Upper lobe of left lung (tissue), 6 donors: ENCODE data around the gene CCDC47. TPM values are rescaled to one million over a fixed set of nuclear protein-coding genes. Genes with fewer than 3 reads are reported as not detected.
A peak's percentile ranks its signal among the peaks of the same experiment; 100 is the strongest.

Experiments
- ATAC-seq, 2 donors: fragments of 200-7000 bp; cut with Tn5 transposase; one replicate each; pipeline ENCODE4 v1.9.1; 2022; ENCODE audit warnings: mild to moderate bottlenecking in 2 of 2, moderate library complexity in 2 of 2; ENCODE audit not compliant: low FRiP score in 2 of 2
- DNase-seq, 2 donors: peaks; one replicate each; pipeline ENCODE4 v3.0.0-alpha.2; 2019 to 2020
- H3K27ac ChIP-seq, 4 donors: fragments of 200-600 bp; sonication (generic); one replicate each; pipeline ENCODE4 v1.5.1; 2016 to 2019
- H3K27me3 ChIP-seq, 4 donors: fragments of 200-600 bp; sonication (generic); one replicate each; pipeline ENCODE4 v1.5.1; 2017 to 2019
- H3K36me3 ChIP-seq, 4 donors: fragments of 200-600 bp; sonication (generic); one replicate each; pipeline ENCODE4 v1.5.1; 2016 to 2019
- H3K4me1 ChIP-seq, 4 donors: fragments of 200-600 bp; sonication (generic); one replicate each; pipeline ENCODE4 v1.5.1; 2018 to 2019
- H3K4me3 ChIP-seq, 4 donors: fragments of 200-600 bp; sonication (generic); one replicate each; pipeline ENCODE4 v1.5.1; 2017 to 2019; ENCODE audit warnings: mild to moderate bottlenecking in 2 of 4, moderate library complexity in 1 of 4
- H3K9me3 ChIP-seq, 4 donors: fragments of 200-600 bp; sonication (generic); one replicate each; pipeline ENCODE4 v1.5.1; 2018 to 2019
- EP300 ChIP-seq, 4 donors: sonication (generic); formaldehyde crosslinking; IDR thresholded peaks; one replicate each; pipeline ENCODE4 v1.5.1; 2017; ENCODE audit warnings: antibody characterized with exemption in 4 of 4, control low read depth in 2 of 4
- POLR2A ChIP-seq, 4 donors: fragments of 450-650 bp; IDR thresholded peaks; one replicate each; pipeline ENCODE4 v1.5.1; 2016 to 2017; ENCODE audit warnings: antibody characterized with exemption in 4 of 4, mild to moderate bottlenecking in 2 of 4
- POLR2AphosphoS5 ChIP-seq, 2 donors: sonication (generic); formaldehyde crosslinking; IDR thresholded peaks; one replicate each; pipeline ENCODE4 v1.5.1; 2017; ENCODE audit warnings: antibody characterized with exemption in 2 of 2
- WGBS, 2 donors: methylation state at CpG; one replicate each; pipeline ENCODE4 v1.1.5; 2017 to 2018; 5-methylcytosine and 5-hydroxymethylcytosine counted together
- total RNA-seq, 6 donors: library from RNA; depleted of rRNA in 4 of 6; stranded (reverse); fragments of >200 nt in 4 of 6; gene quantifications; one replicate each; pipeline versions ENCODE4 v1.1.0 to v1.2.1, GENCODE V29; 2016 to 2021
- TF ChIP-seq, protein P1 (sequence below), 6 experiments: fragments of 450-650 bp in 4 of 6; fragments of 200-600 bp in 2 of 6; sonication (generic) in 2 of 6; IDR thresholded peaks; one replicate each; pipeline ENCODE4 v1.5.1; 2016 to 2019; ENCODE audit warnings: antibody characterized with exemption in 6 of 6
- donor health status: DM: no; HTN: no; CAD: no; lungs with moderate emphysema.
- donor health status: DM: no; HTN: yes; CAD: no; lungs with severe emphysema.

CCDC47 gene
- total RNA-seq, 6 donors from 2014 or later = 65.9 to 118 (median 92.9) TPM

DNA sequence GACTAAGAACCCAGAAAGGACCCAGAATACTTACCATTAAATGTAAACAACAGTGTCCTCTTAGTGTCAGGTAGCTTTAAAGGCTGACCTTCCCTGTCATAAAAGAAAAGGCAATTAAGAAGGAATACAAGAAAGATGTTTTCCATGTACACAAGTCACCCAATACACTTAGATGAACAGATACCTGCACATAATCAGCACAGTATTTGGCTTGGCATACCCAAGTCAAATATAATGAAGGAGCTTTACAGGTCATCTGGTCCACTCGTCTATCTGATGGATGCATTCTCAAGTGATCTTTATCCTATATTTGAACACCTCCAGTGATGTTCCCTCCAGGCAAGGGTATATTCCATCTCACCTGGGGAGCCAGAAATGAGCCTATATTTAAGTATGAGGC lies 20.7 kb downstream of the CCDC47 start:
- Histone ChIP-seq H3K4me1 (peaks cover 0 to 4% (median 1%) of the 10 kb centered on the region in 4 donors), H3K9me3 (no peaks in the 10 kb centered on the region), H3K36me3 (peaks cover 18 to 96% (median 66%) of the 10 kb centered on the region in 4 donors), H3K27me3 (no peaks in the 10 kb centered on the region), H3K4me3 (no peak overlapping the region), H3K27ac (peak overlapping the region in 1 of 4 donors; percentile 53)
- no peak for ATAC-seq
- TF ChIP-seq POLR2A (IDR thresholded peaks at IDR 0.05) (no peak), EP300 (IDR thresholded peaks at IDR 0.05) (no peak), POLR2AphosphoS5 (IDR thresholded peaks at IDR 0.05) (no peak)
- TF ChIP-seq, protein P1, sequence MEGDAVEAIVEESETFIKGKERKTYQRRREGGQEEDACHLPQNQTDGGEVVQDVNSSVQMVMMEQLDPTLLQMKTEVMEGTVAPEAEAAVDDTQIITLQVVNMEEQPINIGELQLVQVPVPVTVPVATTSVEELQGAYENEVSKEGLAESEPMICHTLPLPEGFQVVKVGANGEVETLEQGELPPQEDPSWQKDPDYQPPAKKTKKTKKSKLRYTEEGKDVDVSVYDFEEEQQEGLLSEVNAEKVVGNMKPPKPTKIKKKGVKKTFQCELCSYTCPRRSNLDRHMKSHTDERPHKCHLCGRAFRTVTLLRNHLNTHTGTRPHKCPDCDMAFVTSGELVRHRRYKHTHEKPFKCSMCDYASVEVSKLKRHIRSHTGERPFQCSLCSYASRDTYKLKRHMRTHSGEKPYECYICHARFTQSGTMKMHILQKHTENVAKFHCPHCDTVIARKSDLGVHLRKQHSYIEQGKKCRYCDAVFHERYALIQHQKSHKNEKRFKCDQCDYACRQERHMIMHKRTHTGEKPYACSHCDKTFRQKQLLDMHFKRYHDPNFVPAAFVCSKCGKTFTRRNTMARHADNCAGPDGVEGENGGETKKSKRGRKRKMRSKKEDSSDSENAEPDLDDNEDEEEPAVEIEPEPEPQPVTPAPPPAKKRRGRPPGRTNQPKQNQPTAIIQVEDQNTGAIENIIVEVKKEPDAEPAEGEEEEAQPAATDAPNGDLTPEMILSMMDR (IDR thresholded peaks at IDR 0.05) = no peak
- DNase-seq = no peak
- 89 to 95% methylated on average over 1 of the region's 1 CpG for WGBS, 2 donors

DNA sequence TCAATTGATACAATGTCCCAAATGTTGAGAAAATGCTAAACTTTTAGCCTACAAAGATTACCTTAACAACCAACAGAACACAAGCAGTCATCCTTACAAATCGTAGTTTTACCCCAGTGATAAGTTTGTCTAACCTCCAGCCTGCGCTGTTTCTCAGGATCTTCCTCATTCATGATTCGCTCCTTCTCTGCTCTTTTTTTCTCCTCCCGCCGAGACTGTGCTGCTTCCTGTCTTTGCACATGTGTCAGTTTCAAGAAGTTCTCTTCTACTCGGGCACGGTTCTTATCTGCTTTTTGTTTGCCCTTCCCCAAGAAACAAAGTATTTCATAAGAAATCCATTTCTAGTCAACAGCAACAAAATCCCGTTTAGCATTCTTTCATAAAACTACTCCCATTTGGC lies 21.6 kb downstream of the CCDC47 start:
- no peak for ATAC-seq
- Histone ChIP-seq H3K4me3 (no peak overlapping the region), H3K4me1 (peaks cover 0 to 4% (median 1%) of the 10 kb centered on the region in 4 donors), H3K36me3 (peaks cover 18 to 94% (median 65%) of the 10 kb centered on the region in 4 donors), H3K27me3 (no peaks in the 10 kb centered on the region), H3K27ac (no peak overlapping the region), H3K9me3 (no peaks in the 10 kb centered on the region)
- TF ChIP-seq EP300 (IDR thresholded peaks at IDR 0.05) = no peak
- TF ChIP-seq, protein P1 (IDR thresholded peaks at IDR 0.05) = no peak
- no peak for TF ChIP-seq POLR2AphosphoS5 (IDR thresholded peaks at IDR 0.05)
- no peak for TF ChIP-seq POLR2A (IDR thresholded peaks at IDR 0.05)
- WGBS, 2 donors = 47 to 60% methylated on average over 8 of the region's 8 CpGs
- DNase-seq = peak in 1 of 2 donors; percentile 49

DNA sequence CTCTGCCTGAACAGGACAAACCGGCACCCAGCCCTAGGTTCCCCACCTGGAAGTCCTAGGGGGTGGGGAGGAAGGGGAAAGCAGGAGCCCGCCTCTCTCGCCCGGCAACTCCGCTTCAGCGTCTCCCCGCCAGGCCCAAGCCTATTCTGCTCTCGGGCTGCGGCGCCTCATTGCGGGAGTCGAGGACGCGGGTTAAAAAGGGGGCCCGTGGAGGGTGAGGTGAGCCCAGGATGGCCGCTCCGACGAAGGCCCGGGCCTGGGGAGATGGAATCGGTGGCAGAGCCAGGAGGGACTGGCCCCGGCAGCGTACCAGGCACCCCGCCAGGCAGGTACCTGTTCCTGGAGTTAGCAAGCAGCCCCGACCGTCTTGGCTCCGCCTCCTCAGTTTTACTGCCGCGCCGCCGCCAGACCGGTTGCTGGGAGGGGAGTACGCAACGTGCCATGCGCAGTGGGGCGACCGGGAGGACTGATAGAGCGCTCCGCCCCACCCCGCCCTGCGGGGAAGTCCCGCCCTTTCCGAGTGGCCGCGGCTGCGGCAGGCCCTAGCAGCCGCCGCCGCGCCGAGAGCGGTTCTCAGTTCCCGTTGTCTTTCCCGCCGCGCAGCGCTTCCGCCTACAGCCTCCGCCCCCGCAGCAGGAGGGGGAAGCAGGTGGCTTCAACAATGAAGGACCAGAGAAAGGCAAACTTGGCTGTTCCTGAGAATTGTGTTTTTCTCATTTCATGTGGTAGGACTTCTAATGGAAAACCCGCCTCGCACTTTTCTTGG lies 31.8 kb downstream of the CCDC47 start, which contains the start of gene STRADA:
TSS of gene STRADA (minus strand) at position 392 of the 766 bp plus-strand sequence. CDS start 13,430 bp downstream, outside the sequence.
- Histone ChIP-seq H3K36me3 (peaks cover 6 to 16% (median 10%) of the 10 kb centered on the region in 4 donors), H3K27me3 (no peaks in the 10 kb centered on the region), H3K4me3 (peak within 1 kb of the TSS; percentile 48 to 97 (median 88)), H3K27ac (peak within 1 kb of the TSS; percentile 93 to 99 (median 96)), H3K4me1 (peaks cover 10 to 22% (median 15%) of the 10 kb centered on the region in 4 donors), H3K9me3 (no peaks in the 10 kb centered on the region)
- ATAC-seq (peak; percentile 100), DNase-seq (peak; percentile 99 to 100)
- TF ChIP-seq, protein P1 (IDR thresholded peaks at IDR 0.05) = peak in 1 of 6 experiments; percentile 29
- TF ChIP-seq EP300 (IDR thresholded peaks at IDR 0.05) = peak in 1 of 4 donors; percentile 62
- TF ChIP-seq POLR2AphosphoS5 (IDR thresholded peaks at IDR 0.05) = peak; percentile 87 to 94
- peak in 3 of 4 donors; percentile 73 to 94 (median 88) for TF ChIP-seq POLR2A (IDR thresholded peaks at IDR 0.05)
- 0 to 1% methylated on average over 20 to 49 of the region's 61 CpGs for WGBS, 2 donors

DNA sequence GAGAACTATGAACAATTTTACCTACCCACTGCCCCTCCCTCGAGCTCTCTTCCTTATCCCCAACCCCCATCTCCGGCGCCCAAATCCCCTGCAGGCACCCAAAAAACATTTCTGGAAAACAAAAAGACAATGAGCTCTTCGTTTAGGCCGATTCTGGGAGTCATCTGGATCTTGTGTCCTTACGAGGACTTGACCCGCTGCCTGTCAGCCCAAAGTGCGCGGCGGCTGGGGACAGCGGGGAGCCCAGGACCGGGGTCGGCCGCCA lies 32.3 kb downstream of the CCDC47 start:
- no peaks in the 10 kb centered on the region for H3K27me3 ChIP-seq
- ATAC-seq (peak in 1 of 2 donors; percentile 48), DNase-seq (no peak)
- WGBS, 2 donors = 0% methylated on average over 5 to 14 of the region's 14 CpGs
- H3K27ac ChIP-seq = peak overlapping the region; percentile 93 to 99 (median 96)
- H3K9me3 ChIP-seq = no peaks in the 10 kb centered on the region
- H3K4me3 ChIP-seq = peak overlapping the region; percentile 48 to 97 (median 88)
- peaks cover 4 to 10% (median 6%) of the 10 kb centered on the region in 4 donors for H3K36me3 ChIP-seq
- H3K4me1 ChIP-seq = peaks cover 10 to 22% (median 15%) of the 10 kb centered on the region in 4 donors
- TF ChIP-seq POLR2A (IDR thresholded peaks at IDR 0.05) (no peak), EP300 (IDR thresholded peaks at IDR 0.05) (no peak), POLR2AphosphoS5 (IDR thresholded peaks at IDR 0.05) (no peak)
- TF ChIP-seq, protein P1 (IDR thresholded peaks at IDR 0.05) = no peak
